NCI-H1092 treated with DMSO at 0.1 percent for 48 hours (cell line): ENCODE data around the gene SYNM.

Source experiments
- DNase-seq: peaks from one replicate; lab custom pipeline; 2025; lab: John Stamatoyannopoulos, UW

SYNM gene

GRCh38 chr15:99084965-99085364 lies 19.9 kb upstream of the SYNM start:
- no peak for DNase-seq

- DNase-seq = no peak
Observed at GRCh38 chr15:99085413-99086326, 19.2 kb upstream of the SYNM start.

- no peak for DNase-seq
Observed at GRCh38 chr15:99086327-99086667, 18.6 kb upstream of the SYNM start.

GRCh38 chr15:99087405-99087943 lies 17.4 kb upstream of the SYNM start:
- no peak for DNase-seq

- no peak for DNase-seq
Observed at GRCh38 chr15:99090011-99090699, 14.7 kb upstream of the SYNM start.

- no peak for DNase-seq
Observed at GRCh38 chr15:99090938-99091337, 13.9 kb upstream of the SYNM start.

GRCh38 chr15:99092554-99093172 lies 12.2 kb upstream of the SYNM start:
- no peak for DNase-seq

- no peak for DNase-seq
Observed at GRCh38 chr15:99095626-99096025, 9.3 kb upstream of the SYNM start.

GRCh38 chr15:99096173-99096893 lies 8.5 kb upstream of the SYNM start:
- no peak for DNase-seq

- DNase-seq = no peak
Observed at GRCh38 chr15:99096894-99097426, 7.9 kb upstream of the SYNM start.

- no peak for DNase-seq
Observed at GRCh38 chr15:99097441-99098410, 7.2 kb upstream of the SYNM start.

- no peak for DNase-seq
Observed at GRCh38 chr15:99098426-99098825, 6.5 kb upstream of the SYNM start.

- no peak for DNase-seq
Observed at GRCh38 chr15:99098991-99099390, 5.9 kb upstream of the SYNM start.

GRCh38 chr15:99099661-99100060 lies 5.2 kb upstream of the SYNM start:
- DNase-seq = no peak

- peak; percentile 60 for DNase-seq
Observed at GRCh38 chr15:99100245-99101173, 4.4 kb upstream of the SYNM start.

- DNase-seq = no peak
Observed at GRCh38 chr15:99101501-99101900, 3.4 kb upstream of the SYNM start.

GRCh38 chr15:99102332-99103235 lies 2.3 kb upstream of the SYNM start:
- DNase-seq = no peak

- DNase-seq = no peak
Observed at GRCh38 chr15:99103279-99103678, 1.6 kb upstream of the SYNM start.
